ENCODE data around the gene DLX2.

The DLX2 gene

GRCh38 chr2:172107690-172108586 is 5.2 kb upstream of the DLX2 start:
- no peak for DNase-seq (ENCODE audit: low read depth in 4 of 4, low spot score in 1 of 4)

DNA sequence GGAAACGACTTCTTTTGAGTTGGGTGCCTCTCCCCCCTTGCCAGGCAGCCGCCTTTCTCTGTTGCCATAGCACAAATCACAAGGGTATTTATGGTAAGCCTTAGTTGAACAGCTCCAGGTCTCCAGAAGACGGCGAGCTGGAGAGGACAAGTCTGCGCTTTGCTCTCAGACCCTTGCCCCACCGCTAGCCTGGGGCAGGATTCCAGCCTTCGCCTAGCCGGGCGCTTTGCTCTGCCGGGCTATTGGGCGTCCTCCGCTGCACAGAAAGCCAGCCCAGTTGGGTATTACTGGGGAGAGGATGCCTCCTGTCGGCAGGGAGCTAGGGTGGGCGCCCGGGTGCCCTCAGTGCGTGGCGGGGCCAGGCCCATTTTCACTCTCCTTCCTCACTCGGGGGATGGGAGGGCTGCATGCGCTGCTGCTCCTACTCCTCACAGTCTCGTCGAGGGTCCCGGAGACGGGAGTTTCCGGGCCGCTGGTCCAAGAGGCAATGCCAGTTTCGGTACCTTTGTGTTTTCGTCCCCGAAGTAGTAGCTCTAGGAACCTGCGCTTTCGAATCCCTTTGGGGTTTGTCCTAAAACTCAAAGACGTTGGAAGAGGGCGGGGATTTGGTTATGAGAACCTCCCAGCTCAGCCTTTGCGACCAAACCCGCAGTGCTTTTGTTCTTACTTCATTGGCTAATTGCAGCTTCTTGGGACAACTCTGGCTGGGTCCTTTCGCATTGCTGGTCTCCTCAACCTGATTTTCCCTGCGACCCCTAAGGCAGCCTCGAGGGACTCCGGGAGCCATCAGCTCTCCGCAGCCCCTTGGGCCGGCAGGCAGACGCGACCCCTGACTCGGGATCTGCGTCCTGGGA is 3.6 kb upstream of the DLX2 start:
- DNase-seq (ENCODE audit: low read depth in 4 of 4, low spot score in 1 of 4) = no peak

- no peak for DNase-seq (ENCODE audit: low read depth in 4 of 4, low spot score in 1 of 4)
These were observed 2.9 kb upstream of the DLX2 start for GRCh38 chr2:172105471-172106107.

DNA sequence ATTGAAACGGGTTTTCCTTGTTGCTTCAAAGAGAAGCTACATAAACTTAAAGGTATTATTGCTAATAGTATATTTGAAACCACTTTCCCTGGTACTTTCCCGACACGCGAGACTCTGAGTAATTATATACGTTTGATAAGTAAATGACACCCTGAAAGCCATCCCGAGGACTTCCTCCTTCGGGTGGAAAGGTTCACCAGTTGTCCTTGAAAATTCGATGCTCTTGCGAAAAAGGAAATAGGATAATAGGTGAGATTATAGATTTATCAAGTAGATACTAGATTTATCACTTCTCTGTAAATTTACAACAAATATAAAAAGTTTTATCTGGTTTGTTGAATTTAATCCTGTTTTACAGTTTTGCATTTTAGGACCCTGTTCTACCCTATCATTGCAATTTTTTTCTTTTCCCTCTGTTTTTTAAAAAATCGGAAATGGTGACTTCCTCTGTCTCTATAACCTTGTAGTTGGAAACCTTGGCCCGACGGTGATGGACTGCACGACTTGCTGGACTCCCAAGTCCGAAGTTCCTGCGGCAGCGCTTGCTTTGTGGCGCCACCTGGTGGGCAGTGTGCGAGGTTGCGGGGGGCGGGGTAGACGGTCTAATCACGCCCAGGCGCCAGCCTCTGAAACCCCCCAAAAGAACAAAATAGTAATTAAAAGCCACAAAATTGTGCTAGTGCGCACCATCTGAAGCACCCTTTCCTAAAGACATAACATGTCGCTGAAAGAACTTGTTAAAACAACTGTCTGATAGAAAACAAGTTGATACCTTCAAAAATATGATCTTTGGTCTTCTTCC is 972 bp upstream of the DLX2 start:
- peak in 3 of 4 experiments; percentile 52 to 61 (median 60) for DNase-seq (ENCODE audit: low read depth in 4 of 4, low spot score in 1 of 4)

GRCh38 chr2:172101821-172102390 is 794 bp downstream of the DLX2 start:
- DNase-seq (ENCODE audit: low read depth in 4 of 4, low spot score in 1 of 4) = no peak

DNA sequence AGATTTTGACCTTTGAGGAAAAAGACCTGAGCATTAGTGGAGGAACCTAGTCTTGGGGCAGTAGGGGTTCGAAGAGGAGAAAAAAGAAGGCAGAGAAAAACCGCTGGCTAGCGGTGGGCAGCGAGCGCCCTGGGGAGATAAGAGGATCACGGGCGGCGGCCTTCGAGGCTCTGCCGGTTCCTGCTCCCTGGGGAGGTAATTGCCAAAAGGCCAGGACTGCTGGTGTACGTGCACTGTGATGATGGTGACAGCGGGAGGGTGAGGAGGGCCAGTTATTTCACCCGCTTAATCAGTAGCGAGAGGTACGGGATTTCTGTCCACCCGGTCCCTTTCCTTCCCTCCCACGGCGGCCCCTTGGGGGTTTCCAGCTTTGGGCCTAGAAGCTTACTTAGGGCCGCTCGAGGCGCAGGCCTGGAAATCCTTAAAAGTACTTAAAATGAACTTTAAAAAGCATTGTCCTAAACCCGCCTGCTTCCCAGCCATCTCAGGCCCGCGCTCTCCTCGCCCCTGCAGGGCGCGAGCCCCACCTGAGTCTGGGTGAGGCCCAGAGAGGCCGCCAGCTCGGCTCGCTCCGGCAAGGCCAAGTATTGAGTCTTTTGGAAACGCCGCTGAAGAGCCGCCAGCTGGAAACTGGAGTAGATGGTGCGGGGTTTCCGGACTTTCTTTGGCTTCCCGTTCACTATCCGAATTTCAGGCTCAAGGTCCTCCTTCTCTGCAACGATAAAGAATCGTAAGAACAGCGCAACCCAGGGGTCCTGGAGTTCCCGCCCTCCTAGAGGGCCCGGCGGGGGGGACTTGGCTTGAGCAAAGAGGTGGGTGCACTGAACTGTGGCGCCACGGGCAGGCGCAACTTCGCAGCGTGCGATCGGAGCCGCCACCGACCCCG is 1.5 kb downstream of the DLX2 start:
- no peak for DNase-seq (ENCODE audit: low read depth in 4 of 4, low spot score in 1 of 4)

DNA sequence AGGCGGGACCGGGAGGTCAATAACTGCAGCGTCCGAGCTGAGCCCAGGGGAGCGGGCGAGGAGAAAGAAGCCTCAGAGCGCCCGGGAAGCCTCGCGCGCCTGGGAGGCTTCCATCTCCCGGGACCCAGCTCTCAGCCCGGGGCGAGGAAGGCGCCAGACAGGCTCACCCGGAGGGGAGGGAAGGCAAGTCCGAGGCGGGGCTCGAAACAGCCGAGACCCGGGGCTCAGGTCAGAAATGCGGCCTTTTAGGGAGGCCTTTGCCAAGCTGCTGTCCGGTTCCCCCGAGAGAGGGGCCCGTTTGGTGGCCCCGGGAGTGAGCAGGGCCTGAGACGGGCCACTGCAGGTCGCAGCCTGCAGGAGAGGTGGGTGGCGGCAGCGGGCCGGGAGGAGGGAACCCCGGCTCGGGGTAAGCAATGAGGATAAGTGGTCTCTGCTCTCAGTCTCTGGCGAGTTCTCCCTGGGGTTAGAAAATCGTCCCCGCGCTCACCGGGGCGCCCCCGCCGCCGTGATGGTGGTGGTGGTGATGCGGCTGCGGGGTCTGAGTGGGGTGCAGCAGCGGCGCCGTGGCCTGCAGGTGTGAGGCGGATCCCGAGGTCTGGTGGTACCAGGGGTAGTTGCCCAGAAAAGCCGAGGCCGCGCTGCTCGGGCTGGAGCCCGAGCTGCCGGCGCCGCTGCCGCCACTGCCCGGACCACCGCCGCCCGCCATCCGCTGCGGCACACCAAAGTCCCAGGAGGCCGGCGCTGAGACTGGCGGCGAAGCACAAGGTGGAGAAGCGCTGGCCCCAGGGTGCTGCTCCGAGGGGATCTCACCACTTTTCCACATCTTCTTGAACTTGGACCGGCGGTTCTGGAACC is 2.4 kb downstream of the DLX2 start:
- no peak for DNase-seq (ENCODE audit: low read depth in 4 of 4, low spot score in 1 of 4)

GRCh38 chr2:172099472-172100079 is 3.1 kb downstream of the DLX2 start:
- no peak for DNase-seq (ENCODE audit: low read depth in 4 of 4, low spot score in 1 of 4)

GRCh38 chr2:172098650-172099471 is 3.8 kb downstream of the DLX2 start:
- no peak for DNase-seq (ENCODE audit: low read depth in 4 of 4, low spot score in 1 of 4)

DNA sequence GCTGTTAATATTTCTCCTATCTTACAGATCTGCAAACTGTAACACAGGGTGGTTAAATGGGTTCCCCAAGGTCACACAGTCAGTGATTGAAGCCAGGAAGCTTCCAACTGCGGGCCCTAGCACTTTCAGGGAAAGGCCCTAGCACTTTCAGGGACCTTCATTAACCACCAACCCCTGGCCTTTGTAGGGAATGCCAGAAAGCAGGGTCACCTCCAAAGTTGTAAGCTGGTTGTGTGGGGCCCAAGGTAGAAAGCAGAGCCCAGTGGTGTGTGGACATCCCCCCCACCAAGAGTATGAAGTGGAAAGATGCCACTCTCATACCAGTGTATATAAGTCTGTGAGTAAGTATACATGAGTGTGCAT is 4.4 kb downstream of the DLX2 start:
- no peak for DNase-seq (ENCODE audit: low read depth in 4 of 4, low spot score in 1 of 4)

DNA sequence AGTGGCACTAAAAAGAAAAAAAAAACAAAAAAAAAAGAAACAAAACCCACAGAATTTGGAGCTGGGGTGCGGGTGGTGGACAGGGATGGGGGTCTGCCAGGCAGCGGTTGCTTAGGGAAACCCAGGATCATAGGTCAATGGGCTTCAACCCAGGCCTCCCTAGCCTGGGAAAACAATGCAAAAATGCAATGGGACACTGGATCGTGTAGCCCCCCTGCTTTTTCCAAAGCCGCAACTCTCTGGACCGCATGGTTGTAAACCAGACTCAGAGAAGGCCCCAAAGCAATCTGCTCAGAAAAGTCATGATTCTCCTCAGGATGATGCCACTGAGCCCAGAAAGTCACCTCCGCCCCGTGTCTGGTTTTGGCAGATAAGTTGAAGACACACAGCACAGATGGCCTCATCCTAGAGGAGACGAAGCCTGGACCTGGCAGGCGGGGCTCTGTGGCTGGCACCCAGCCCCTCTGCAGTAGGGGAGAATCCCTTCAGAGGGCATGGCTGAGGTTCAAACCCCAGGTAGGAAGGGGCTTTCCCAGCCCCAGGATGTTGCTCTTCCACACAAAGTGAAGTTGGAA is 5.1 kb downstream of the DLX2 start:
- DNase-seq (ENCODE audit: low read depth in 4 of 4, low spot score in 1 of 4) = no peak

DNA sequence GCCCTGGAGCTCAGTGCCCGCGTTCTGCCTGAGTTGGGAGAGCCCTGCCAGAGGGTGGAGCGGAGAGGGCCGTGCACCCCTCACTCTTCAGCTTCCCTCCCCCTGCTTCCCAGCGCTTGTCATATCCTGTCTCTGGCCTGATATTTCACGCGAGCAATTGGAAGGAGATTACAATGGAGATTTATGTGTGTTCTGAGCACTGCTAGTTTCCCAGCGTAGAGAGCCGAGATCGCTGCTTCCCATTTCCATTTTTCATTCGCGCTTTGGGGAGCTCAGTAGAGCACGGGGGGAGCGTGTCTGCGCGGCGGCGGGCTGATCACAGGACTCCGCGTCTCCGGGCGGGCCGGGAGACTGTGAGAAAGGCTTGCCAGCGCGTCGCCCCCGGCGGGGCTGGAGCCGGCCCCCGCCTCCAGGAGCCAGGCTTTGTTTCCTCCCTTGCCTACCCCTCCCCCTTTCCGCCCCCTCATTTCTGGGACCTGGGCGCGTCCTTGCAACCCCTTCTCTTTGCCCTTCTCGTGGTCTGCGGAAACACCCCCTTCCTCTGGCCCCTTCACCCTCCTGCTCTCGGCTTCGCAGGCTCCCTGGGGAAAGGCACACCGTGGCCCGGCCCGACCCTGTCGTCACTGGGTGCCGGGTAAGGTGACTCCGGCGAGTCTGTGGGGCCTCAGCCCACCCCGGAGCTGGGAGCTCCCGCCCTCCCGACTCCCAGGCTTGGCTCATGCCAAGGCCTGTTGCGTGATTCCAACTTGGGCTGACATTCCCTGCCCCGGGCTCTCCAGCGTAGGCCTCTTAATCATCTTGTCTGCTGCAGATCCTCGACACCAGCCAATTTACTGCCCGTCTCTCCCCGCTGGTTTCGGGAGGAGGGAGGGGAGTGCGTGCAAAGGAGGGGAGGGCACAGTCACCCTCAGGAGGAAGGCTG is 5.8 kb downstream of the DLX2 start:
- DNase-seq (ENCODE audit: low read depth in 4 of 4, low spot score in 1 of 4) = no peak

DNA sequence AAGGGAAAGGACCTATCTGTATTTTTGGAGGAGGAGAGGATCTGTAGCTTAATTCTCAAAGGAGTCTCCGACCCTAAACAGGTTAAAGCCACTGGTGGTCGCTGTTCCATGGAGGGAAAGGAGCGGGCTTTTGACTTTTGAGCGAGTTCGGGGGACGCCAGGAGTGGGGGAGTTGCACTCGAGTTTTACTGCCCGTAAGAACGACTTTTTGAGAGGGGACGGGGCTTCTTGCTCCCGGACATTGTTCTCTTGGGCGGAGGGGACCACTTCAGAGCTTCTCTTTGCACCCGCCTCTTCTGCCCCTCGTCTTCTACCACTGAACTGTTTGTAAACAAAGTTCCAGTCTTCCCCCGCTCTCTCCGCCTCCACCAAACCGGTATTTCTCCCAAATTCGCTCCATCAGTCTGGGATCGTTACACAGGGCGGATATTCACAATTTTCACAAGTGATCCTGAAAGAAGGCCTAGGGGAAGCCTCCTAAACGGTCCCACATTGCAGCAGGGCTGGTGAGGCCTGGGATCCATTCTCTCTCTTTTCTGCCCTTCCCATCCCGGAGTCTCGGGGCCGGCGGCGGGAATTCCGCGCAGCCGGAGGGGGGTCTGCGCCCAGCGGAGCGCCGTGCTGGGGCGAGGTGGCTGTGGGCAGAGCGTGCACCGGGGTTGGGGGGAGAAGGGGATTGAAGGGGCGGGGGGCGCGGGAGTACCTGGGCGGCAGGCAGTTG is 6.6 kb downstream of the DLX2 start:
- DNase-seq (ENCODE audit: low read depth in 4 of 4, low spot score in 1 of 4) = no peak

DNA sequence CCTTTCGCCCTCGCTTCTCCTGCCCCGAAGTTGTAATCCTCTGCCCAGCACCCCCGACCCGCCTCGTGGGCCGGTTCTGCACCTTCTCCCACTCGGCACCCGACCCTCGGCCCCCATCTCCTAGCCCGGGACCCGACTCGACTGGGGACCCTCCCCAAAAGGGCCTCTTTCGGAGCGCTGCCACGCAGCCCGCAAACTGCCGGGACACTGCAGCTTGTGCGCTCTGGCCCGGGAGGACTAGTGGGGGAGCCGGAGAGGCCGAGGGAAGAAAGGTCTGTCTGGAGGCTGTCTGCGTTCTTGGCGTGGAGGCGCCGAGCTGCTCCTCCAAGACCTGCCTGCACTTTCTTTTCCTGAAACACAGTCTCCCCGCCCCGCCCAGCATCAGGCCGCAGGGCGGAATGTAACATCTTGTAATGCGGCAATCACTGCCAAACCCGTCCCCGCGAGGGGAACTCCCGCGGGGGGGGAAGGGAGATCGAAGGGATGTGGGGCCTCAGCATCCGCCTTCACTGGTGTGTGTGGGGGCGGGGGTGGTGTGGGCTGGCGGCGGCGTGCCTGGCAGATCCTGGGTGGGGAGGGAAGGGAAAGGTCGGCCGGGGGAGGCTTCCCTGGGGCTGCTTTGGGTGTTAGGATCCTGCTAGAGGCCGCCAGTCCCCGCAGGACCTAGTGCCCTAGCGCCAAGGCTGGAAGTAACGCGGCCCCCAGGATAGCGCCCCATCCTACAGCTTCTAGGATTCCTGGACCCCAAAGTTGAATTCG is 7.4 kb downstream of the DLX2 start:
- DNase-seq (ENCODE audit: low read depth in 4 of 4, low spot score in 1 of 4) = no peak

All from stimulated activated CD4-positive, alpha-beta T cell treated with anti-CD3 and anti-CD28 coated beads, Interleukin-1b, Interleukin-23, amount 100 ng/mL, for 24 hours (primary cell).